COLO668 (cell line): ENCODE data around the gene LRRC27.
"Not testable (repeated sequence)": the region's sequence is repeated elsewhere in the genome, so short reads cannot be mapped to it uniquely, and the experiment has no call there.

ENCODE experiments used
- DNase-seq: peaks from one replicate; lab custom pipeline; 2025; ENCODE audit not compliant: unreplicated experiment; lab: John Stamatoyannopoulos, UW

The LRRC27 gene

DNA sequence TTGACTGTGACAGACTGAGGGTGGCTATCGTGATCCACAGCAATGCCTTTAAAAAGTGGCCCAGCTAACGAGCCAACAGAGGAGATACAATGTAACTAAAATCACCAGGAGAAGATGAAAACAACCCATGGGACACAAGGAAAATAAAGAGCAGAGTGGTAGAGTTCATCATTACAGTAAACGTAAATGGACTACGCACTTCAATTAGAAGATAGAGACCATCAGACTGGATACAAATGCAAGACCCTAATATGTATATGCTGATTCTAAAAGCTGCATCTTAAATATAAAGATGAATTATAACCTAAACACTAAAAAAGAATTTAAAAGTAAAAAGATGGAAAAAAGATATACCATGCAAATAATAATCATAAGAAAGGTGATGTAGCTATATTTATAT lies 17.7 kb upstream of the LRRC27 start:
- DNase-seq, result no peak

DNA sequence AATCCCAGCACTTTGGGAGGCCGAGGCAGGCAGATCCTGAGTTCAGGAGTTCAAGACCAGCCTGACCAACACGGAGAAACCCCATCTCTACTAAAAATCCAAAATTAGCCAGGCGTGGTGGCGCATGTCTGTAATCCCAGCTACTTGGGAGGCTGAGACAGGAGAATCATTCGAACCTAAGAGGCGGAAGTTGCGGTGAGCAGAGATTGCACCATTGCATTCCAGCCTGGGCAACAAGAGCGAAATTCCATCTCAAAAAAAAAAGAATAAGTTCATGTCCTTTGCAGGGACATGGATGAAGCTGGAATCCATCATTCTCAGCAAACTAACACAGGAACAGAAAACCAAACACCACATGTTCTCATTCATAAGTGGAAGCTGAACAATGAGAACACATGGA lies 17.1 kb upstream of the LRRC27 start:
- DNase-seq, result not testable (repeated sequence)

DNA sequence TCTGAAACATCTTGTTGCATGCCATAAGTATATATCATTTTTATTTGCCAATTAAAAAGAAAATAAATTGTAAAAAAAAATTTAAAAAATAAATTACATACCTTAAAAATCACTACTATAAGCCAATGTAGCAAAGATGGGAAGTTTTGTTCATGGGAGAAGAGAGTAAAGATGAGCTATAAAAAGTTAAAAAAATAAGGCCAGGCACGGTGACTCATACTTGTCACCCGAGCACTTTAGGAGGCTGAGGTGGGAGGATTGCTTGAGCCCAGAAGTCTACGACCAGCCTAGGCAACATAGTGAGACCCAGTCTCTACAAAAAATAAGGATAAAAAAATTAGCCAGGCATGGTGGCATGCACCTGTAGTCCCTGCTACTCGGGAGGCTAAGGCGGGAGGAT lies 15.9 kb upstream of the LRRC27 start:
- DNase-seq, result no peak

DNA sequence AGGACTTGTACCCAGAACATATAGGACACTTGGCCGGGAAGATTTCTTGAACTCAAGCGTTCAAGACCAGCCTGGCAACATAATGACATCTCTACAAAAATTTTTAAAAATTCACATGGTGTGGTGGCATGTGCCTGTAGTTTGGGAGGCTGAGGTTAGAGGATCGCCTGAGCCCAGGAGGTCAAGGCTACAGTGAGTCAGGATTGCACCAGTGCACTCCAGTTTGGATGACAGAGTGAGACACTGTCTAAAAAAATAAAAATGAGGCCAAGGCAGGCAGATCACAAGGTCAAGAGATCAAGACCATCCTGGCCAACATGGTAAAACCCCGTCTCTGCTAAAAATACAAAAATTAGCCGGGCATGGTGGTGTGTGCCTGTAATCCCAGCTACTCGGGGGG lies 14.5 kb upstream of the LRRC27 start:
- DNase-seq, result not testable (repeated sequence)

DNA sequence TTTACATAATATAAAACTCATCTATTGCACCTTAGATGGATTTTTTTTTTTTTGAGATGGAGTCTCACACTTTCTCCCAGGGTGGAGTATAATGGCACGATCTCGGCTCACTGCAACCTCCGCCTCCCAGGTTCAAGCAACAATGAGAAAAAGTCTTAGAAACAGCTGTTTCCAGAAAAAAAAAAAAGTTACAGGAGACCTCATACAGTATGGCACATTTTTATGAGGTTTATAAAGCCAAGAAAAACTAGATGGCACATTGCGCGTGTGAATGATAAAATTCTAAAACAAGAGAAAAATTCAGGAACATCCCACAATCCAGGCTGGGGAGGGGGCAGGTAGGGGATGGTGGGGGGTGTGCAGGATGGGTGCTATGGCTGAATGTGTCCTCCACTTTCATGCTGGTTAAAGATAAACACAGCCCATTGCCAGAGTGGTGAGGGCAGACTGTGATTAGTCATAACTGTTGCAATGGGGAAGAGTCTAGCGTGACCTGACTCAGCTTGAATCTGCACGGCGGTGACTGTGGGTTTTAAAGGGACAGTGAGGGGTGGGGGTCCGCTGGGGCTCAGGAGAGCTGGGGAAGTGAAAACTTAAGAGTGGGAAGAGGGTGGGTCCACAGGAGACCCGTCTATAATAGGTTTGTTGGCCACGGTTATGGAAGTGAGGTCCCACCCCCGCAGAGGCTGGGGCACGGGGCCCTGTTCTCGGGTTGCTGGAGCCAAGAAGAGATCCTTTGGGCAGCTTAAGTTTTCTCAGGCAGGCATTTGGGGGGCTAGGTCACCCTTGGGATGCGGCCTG lies 11.9 kb upstream of the LRRC27 start:
- peak; percentile 11 for DNase-seq

DNA sequence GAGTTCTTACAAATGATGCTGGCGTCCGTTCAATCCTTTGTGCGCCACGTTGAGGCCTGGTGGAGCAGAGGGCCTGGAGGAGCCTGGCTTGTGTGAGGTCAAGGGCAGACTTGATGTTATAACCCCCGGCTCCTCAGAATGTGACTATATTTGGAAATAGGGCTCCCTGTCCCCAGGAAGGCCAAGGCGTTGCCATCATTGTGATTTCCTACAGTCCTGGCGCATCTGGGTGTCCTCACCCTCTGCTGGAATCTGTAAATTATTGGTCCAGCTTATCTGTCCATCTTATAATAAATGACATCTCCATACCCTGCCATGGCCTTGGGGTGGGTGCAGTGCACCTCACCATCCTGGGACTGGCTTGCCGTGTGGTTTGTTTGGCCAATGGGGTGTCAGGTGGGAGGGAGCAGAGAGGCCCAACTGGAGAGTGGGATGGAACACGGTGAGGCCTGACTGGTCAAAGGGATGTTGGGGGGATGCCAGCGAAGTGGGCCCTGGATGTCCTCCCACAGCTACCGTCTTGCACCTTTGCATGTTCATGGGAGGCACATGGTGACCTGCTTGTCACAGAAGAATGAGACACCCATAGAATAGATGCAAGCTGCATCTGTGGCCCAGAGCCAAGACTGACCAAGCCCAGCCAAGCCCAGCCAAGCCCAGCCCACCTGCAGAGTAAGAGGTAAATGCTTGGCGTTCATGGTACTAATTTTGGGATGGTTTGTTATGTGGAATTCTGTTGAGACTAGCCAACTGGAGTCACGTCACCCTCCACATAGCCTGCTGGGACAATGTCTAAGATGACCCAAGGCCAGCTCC lies 11.1 kb upstream of the LRRC27 start:
- DNase-seq, result no peak

DNA sequence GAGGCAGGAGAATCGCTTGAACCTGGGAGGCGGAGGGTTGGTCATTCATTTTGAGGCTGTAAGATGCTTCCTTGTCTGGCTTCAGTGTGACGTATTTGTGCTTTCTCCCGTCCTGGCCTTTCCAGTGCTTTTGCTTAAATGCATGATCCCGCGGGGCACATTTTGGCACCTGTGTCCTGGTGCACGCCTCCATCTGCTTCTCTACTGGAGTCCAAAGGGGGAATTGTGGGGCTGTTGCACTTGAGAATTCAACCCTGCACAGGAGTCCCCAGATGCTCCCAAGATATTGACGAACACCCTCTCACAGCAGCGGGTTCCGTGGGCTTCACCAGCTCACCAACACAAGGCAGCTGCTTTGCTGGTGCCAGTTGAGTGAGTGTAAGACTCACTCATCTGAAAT lies 10.3 kb upstream of the LRRC27 start:
- no peak for DNase-seq

DNA sequence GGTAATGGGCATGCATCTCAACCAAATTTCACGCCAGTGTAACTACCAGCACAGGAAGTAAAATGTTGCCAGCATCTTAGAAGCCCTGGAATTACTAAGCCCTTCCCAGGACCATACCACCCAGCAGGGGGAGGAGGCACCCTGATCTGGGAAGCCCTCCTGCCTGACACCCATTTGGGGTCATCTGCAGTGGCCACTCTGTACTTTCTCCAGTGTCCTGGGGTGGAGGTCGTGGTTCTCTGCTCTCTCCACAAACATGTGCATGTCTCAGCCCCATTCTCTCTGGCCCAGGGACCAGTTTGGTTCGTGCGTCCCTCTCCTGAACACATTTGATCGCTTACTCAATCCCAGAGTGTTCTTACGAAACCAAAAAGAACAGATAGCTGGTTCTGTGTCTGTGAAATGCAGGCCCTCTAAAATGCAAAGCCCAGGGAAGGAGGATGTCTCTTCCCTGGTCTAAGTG lies 9.4 kb upstream of the LRRC27 start:
- DNase-seq, result no peak

DNA sequence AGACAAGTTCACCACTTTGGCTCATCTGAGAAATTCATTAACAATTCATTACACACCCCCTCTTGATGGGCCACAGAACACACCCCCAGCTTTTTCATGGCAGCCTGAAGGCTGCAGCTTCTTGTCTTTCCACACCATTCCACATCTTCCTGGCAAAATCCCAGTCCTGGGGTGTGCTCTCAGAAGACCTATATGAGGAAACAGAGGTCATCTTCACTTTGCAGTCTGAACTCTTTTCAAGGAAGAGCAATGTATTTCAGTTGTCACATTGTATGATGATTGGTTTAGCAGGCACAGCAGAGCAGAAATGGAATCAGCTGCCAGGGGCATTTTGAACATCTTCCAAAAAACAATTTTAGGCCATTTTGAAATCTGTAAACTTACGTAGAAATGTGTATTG lies 7.8 kb upstream of the LRRC27 start:
- no peak for DNase-seq

DNA sequence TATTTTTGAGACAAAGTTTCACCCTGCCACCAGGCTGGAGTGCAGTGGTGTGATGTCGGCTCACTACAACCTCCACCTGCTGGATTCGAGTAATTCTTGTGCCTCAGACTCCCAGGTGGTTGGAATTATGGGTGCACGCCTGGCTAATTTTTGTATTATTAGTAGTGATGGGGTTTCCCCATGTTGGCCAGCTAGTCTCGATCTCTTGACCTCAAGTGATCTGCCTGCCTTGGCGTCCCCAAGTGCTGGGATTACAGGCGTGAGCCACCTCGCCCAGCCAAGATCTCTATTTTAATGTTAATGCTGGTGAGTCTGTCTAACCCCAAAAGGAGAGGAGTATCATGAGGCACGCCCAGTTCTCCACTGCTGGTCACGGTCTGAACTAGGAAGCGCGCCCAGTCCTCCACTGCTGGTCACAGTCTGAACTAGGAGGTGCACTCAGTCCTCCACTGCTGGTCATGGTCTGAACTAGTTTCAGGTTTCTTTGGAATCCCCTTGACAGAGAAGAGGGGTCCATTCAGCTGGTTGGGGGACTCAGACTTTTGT lies 5.6 kb upstream of the LRRC27 start:
- no peak for DNase-seq

DNA sequence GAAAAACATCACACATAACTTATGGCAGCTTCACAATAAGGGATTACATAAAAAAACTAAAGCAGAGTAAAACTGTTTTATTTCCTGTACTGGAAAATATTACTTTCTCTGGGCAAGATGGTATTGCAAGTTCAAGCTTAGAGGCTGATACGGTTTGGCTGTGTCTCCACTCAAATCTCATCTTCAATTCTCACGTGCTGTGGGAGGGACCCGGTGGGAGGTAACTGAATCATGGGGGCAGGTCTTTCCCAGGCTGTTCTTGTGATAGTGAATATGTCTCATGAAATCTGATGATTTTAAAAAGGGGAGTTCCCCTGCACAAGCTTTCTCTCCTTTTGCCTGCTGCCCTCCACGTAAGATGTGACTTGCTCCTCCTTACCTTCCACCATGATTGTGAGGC lies 5.1 kb upstream of the LRRC27 start:
- DNase-seq, result no peak

DNA sequence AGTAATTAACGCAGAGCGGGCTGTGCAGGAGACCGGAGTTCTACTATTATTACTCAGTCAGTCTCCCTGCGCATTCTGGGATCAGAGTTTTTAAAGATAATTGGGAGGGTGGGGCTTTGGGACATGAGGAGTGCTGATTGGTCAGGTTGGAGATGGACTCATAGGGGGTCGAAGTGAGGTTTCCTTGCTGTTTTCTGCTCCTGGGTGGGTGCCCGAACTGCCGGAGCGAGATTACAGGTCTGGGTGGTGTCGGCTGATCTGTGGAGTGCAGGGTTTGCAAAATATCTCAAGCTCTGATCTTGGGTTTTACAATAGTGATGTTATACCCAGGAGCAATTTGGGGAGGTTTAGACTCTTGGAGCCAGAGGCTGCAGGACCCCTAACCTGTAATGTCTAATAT lies 3.9 kb upstream of the LRRC27 start:
- no peak for DNase-seq

DNA sequence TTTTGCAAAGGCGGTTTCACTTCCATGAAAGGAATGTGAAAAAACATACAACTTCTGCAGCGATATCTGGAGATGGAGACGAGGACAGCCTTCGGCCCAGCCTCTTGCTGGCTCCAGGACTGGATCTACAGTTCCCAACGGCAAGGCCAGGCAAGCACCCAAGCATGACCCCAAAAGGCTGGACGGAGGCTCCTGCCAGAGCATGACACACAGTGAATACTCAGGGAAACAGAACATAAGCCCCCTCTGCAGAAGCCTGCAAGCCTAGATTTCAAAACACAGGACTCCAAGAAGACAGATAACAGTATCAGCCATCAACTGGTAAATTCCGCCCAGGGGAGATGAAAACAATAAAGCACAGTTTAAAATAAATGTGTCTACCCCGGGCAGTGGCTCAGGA lies 3.3 kb upstream of the LRRC27 start:
- DNase-seq, result no peak

DNA sequence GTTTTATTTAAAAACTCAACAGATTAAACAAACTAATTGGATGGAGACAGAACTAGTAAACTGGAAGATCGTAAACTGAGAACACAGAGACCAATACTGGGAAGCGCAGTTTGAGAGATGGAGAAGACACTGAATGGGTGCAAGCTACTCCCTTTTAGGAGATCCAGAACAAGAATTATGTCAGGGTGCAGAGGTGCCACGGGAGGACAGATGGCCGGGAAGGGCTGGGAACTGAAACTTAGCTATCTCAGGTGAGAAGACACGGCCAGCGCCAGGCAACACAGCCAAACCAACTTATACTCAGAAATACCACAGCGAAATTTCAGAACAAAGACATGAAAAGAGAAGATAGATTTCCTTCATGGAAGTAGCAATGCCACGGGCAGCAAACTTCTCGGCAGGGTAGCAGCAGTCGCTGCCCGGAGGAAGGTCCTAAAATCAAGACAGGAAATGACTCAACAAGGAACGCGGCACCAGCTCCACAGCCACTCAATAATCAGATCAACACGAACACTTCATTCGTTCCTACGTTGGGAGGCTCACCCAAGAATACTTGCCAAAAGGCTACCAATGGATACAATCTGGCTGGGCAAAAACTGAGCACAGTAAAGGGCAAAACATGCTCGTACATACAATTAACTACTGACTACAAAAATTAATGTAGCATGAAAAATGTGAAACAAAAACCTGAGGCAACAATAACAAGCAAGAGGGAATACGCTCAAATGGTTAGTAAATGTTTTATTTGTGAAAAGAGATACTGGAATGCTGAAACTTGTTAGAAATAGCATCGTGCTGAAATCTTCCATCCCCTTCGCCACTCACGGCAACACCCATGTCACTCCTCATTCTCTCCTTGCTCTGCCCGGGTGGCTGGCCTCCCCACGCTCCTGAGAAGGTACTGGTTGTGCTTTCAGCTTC lies 2.2 kb upstream of the LRRC27 start:
- DNase-seq, result peak; percentile 16

DNA sequence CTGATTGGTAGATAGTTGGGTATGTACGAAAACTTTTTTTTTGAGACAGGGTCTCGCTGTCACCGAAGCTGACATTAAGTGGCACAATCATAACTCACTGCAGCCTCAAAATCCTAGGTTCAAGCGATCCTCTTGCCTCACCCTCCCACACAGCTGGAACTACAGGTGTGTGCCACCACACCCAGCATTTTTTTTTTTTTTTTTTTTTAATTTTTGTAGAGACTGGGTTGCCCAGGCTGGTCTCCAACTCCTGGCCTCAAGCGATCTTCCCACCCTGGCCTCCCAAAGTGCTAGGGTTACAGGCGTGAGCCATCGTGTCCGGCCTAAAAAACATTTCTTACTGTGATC lies 1.5 kb upstream of the LRRC27 start:
- no peak for DNase-seq

DNA sequence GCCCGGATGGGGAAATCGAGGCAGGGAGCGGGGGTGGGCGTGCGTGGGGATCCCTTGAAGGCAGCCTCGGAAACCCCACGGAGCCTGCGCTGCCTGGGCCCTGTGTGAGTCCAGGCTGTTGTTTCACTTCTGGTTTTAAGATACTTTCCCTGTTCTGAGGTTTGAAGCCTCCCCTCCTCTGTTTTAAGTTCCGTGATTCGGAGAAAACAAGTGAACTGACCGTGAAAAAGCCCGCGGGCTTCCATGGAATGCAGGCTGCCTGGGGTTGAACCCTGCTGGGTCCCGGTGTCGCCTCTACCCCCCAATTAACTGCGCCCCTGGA lies 401 bp downstream of the LRRC27 start:
- DNase-seq, result no peak

DNA sequence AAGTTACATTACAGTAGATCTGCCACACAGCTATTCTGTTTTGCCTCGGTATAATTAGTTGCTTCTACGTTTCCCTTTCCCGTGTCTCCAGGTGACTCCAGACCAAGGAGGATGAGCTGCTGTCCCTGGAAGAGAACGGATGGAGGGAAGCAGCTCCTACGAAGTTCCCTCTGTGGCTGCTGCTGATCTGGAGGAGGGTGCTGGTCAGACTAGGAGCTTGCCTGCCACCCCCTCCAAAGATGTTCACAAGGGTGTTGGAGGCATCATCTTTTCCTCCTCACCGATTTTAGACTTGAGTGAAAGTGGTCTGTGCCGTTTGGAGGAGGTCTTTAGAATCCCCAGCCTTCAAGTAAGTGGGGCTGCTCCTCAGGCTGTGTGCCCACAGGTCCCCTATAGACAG lies 1.4 kb downstream of the LRRC27 start:
- no peak for DNase-seq

DNA sequence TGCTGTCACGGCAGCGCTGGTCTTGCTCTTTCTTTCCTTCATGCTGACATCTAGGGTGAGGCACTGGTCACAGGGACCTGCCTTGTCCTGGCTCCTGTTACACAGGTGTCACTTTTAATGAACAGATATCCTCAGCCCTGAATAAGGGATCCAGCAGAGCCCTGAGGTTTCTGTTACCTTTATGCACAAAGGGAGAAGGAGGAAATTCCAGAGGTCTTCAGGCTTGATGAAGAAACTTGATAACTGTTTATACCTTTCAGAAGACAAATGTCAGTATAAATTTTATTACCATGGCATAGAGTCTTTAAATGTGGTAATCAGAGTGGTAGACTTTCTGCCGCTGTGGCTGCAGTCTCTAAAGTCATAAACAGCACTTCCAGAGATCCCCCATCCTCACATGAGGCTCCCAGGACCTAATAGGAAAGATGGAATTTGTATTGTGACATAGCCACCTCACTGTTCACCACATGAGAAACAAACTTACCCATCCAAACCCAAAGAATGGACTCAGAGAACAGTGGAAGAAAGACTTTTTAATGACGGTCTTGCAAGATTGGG lies 2.7 kb downstream of the LRRC27 start:
- no peak for DNase-seq

DNA sequence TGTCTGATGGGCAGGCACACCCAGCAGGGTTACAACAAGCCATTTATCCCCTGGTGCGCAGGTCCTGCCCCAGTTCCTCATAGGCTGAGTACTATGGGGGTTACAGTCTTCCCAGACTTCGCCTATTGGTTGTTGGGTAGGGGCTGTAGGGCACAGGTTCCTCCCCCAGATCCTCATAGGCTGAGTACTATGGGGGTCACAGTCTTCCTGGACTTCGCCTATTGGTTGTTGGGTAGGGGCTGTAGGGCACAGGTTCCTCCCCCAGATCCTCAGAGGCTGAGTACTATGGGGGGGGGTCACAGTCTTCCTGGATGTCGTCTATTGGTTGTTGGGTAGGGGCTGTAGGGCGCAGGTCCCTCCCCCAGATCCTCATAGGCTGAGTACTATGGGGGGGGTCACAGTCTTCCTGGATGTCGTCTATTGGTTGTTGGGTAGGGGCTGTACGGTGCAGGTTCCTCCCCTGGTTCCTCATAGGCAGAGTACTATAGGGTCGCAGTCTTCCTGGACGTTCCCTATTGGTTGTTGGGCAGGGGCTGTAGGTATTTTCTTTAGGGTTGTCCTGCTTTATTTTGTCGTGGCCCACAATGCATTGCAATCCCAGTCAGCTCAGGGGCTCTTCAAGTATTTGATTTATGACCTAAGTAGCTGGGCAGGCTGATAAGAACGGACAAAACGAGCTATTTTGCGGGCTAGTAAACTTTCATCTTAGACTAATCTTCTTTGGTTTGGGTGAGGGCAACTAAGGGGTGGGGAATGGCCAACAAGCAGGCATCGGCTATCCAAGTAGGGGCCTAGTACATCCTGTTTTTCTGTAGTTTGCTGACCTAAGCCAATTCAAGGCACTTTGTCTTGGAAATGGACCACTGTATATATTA lies 3.4 kb downstream of the LRRC27 start:
- no peak for DNase-seq
